HepG2 (cell line): Measurements from ENCODE around the gene ASTN1. TPM values are rescaled to one million over a fixed set of nuclear protein-coding genes. Genes with fewer than 3 reads are reported as not detected.

ENCODE experiments used
- ATAC-seq: fragments of 200-7000 bp; cut with Tn5 transposase; 3 replicates; pipeline ENCODE4 v1.9.1; 2020; ENCODE audit warnings: mild to moderate bottlenecking, moderate library complexity
- BruUV-seq: library from RNA; stranded (reverse); fragments of 400-500 nt; replicated peaks from 2 replicates; lab custom pipeline; 2021; lab: Mats Ljungman, UMichigan
- CTCF ChIA-PET: fragments of 300-600 bp; formaldehyde crosslinking; extraction: SDS; loops from one replicate; lab custom pipeline; 2021; ENCODE audit warnings: low total read pairs, inconsistent platforms, low intra/inter-chr PET ratio; lab: Yijun Ruan, JAX
- POLR2A ChIA-PET: fragments of 350-600 bp; sonication (Branson Sonifier 250); formaldehyde crosslinking; loops from one replicate; lab custom pipeline; 2020; ENCODE audit warnings: antibody characterized with exemption, inconsistent platforms; lab: Yijun Ruan, JAX
- DNase-seq: peaks from one replicate; pipeline ENCODE4 v3.0.0-alpha.2; 2015; ENCODE audit warnings: low spot score
- FAIRE-seq: peaks from 3 replicates; lab custom pipeline; 2011; peaks lifted over from hg19 to GRCh38; lab: Jason Lieb, UNC
- H2AFZ ChIP-seq: one replicate; pipeline ENCODE4 v1.6.1; 2011; ENCODE audit warnings: low read length, inconsistent platforms
- H3K27ac ChIP-seq: fragments of 300-600 bp; 3 replicates; pipeline ENCODE4 v1.8.0; 2011; ENCODE audit warnings: mixed run types, mild to moderate bottlenecking, mixed read lengths, low read length, inconsistent platforms; ENCODE audit not compliant: insufficient read depth; ENCODE audit errors: extremely low read length
- H3K27me3 ChIP-seq, 2 experiments: fragments of 200-600 bp in 1 of 2; 2 replicates in 1 of 2; 3 replicates in 1 of 2; pipeline versions ENCODE4 v1.6.0 to v1.8.0; 2011; ENCODE audit warnings: low read length in 2 of 2, mild to moderate bottlenecking in 2 of 2, moderate library complexity in 2 of 2, inconsistent platforms in 1 of 2; ENCODE audit not compliant: insufficient read depth in 2 of 2, control insufficient read depth in 1 of 2
- H3K36me3 ChIP-seq, 2 experiments: fragments of 200-600 bp in 1 of 2; replicated peaks in 1 of 2; 2 replicates in 1 of 2; 3 replicates in 1 of 2; pipeline versions ENCODE4 v1.5.1 to v1.8.0; 2011; ENCODE audit warnings: low read length in 2 of 2, inconsistent platforms in 1 of 2; ENCODE audit not compliant: insufficient read depth in 2 of 2, control insufficient read depth in 1 of 2
- H3K4me1 ChIP-seq: 2 replicates; pipeline ENCODE4 v1.5.1; 2012; ENCODE audit warnings: low read length, inconsistent platforms; ENCODE audit not compliant: insufficient read depth
- H3K4me2 ChIP-seq: 2 replicates; pipeline ENCODE4 v1.6.0; 2011; ENCODE audit warnings: low read depth, low read length, inconsistent platforms
- H3K4me3 ChIP-seq, 3 experiments: fragments of 200-600 bp in 1 of 3; sonication (generic), shearing (Covaris generic) in 1 of 3; replicated peaks in 1 of 3; 2 replicates each; pipeline ENCODE4 v1.5.1; 2011 to 2016; ENCODE audit warnings: low read length in 3 of 3, inconsistent platforms in 2 of 3, low read depth in 2 of 3, mild to moderate bottlenecking in 2 of 3, control low read depth in 1 of 3, mixed read lengths in 1 of 3; ENCODE audit not compliant: insufficient read depth in 1 of 3
- H3K79me2 ChIP-seq: one replicate; pipeline ENCODE4 v1.6.1; 2011; ENCODE audit warnings: low read length, inconsistent platforms; ENCODE audit not compliant: insufficient read depth
- H3K9ac ChIP-seq: 2 replicates; pipeline ENCODE4 v1.6.0; 2011; ENCODE audit warnings: mild to moderate bottlenecking, low read depth, low read length, inconsistent platforms; ENCODE audit not compliant: insufficient read depth
- H3K9me3 ChIP-seq: 2 replicates; pipeline ENCODE4 v1.5.1; 2012; ENCODE audit warnings: mild to moderate bottlenecking, low read length
- H4K20me1 ChIP-seq: 2 replicates; pipeline ENCODE4 v1.6.0; 2011; ENCODE audit warnings: inconsistent platforms, mild to moderate bottlenecking, low read length, moderate library complexity; ENCODE audit not compliant: insufficient read depth
- BCL6 ChIP-seq: IDR thresholded peaks from 2 replicates; pipeline ENCODE4 v1.6.1; 2016; ENCODE audit warnings: missing genetic modification reagents, missing compliant biosample characterization
- CTCF ChIP-seq: sonication (generic); formaldehyde crosslinking; IDR thresholded peaks from 2 replicates; pipeline ENCODE4 v1.5.0; 2020; ENCODE audit warnings: mild to moderate bottlenecking, missing genetic modification reagents, moderate library complexity
- FOXC1 ChIP-seq: sonication (generic); formaldehyde crosslinking; IDR thresholded peaks from 2 replicates; pipeline ENCODE4 v1.8.0; 2022; ENCODE audit warnings: mild to moderate bottlenecking, missing genetic modification reagents, borderline replicate concordance
- HBP1 ChIP-seq: IDR thresholded peaks from 2 replicates; pipeline ENCODE4 v1.6.1; 2016; ENCODE audit warnings: low read depth, control low read depth
- MXD4 ChIP-seq: IDR thresholded peaks from 2 replicates; pipeline ENCODE4 v1.6.1; 2016; ENCODE audit warnings: mild to moderate bottlenecking, missing biosample characterization, missing genetic modification reagents
- SMC3 ChIP-seq: IDR thresholded peaks from 2 replicates; pipeline ENCODE4 v1.6.1; 2011; ENCODE audit warnings: low read length, improper control_type of control experiment
- STAG1 ChIP-seq: sonication (generic); formaldehyde crosslinking; IDR thresholded peaks from 2 replicates; pipeline ENCODE4 v1.4.0; 2020; ENCODE audit warnings: missing genetic modification reagents
- SUZ12 ChIP-seq: fragments of 150-350 bp; IDR thresholded peaks from 2 replicates; pipeline ENCODE4 v1.6.1; 2014; ENCODE audit warnings: low read depth, low read length
- TFAP4 ChIP-seq: sonication (generic); IDR thresholded peaks from 2 replicates; pipeline ENCODE4 v1.6.1; 2016; ENCODE audit warnings: low read depth, borderline replicate concordance
- ZNF580 ChIP-seq: IDR thresholded peaks from 2 replicates; pipeline ENCODE4 v1.6.1; 2016; ENCODE audit warnings: low read depth, borderline replicate concordance
- ZNF652 ChIP-seq: IDR thresholded peaks from 2 replicates; pipeline ENCODE4 v1.6.1; 2016; ENCODE audit warnings: low read depth, borderline replicate concordance
- ZNF703 ChIP-seq: sonication (generic); formaldehyde crosslinking; IDR thresholded peaks from 2 replicates; pipeline ENCODE4 v1.5.1; 2020; ENCODE audit warnings: missing genetic modification reagents, mild to moderate bottlenecking, moderate library complexity, borderline replicate concordance
- WGBS: methylation state at CpG from one replicate; pipeline ENCODE4 v1.1.6; 2017; ENCODE audit warnings: low lambda C conversion rate; 5-methylcytosine and 5-hydroxymethylcytosine counted together
- in situ Hi-C: cut with HindIII; loops from 2 replicates; pipeline ENCODE4 v1.10.0; 2017; ENCODE audit warnings: low pct_unique_long_range_greater_than_20kb; ENCODE audit not compliant: extremely low pct_ligation_motif_present
- intact Hi-C: fragments of 100-400 bp; cut with micrococcal nuclease; formaldehyde crosslinking; loops from one replicate; pipeline ENCODE4 v1.10.0; 2022; ENCODE audit not compliant: unreplicated experiment
- polyA plus RNA-seq, 8 experiments: library from polyadenylated mRNA; depleted of rRNA in 3 of 8; stranded (reverse) in 7 of 8; unstranded in 1 of 8; fragments of >200 nt; fragmentation: Illumina TruSeq in 4 of 8; extraction: Trizol in 4 of 8; gene quantifications; 2 replicates each; pipeline versions ENCODE4 v1.2.1 to v1.2.3, GENCODE V29; 2011 to 2016; ENCODE audit warnings: low read depth in 4 of 8, missing spikeins in 1 of 8, mixed read lengths in 1 of 8; ENCODE audit not compliant: insufficient read depth in 1 of 8
- total RNA-seq, 5 experiments: library from RNA; depleted of rRNA; stranded (reverse); fragments of >200 nt; fragmentation: Illumina TruSeq; extraction: Trizol; gene quantifications; 2 replicates each; pipeline ENCODE4 v1.2.3, GENCODE V29; 2016; ENCODE audit warnings: low read depth in 1 of 5

The ASTN1 gene
- total and polyA plus RNA-seq, 2 of the 13 experiments (the other 11 are each of a cell fraction or from before 2014, with no cell fraction given): not detected

GRCh38 chr1:176843352-176844297 lies 320.9 kb downstream of the ASTN1 start:
- no peak; the same call in 2 of the 3 replicates for ATAC-seq

More at GRCh38 chr1:176843352-176844297, 320.9 kb downstream of the ASTN1 start:
- Histone ChIP-seq H4K20me1 (no peaks in the 10 kb centered on the region), H3K4me3 (no peak overlapping the region), H3K27me3 (no peaks in the 10 kb centered on the region), H3K4me1 (no peaks in the 10 kb centered on the region), H3K79me2 (no peaks in the 10 kb centered on the region), H3K27ac (no peak overlapping the region), H3K9me3 (no peaks in the 10 kb centered on the region), H3K36me3 (no peaks in the 10 kb centered on the region), H2AFZ (no peak overlapping the region), H3K9ac (no peak overlapping the region), H3K4me2 (no peak overlapping the region)
- BruUV-seq: no TSS peak
- DNase-seq (peak; percentile 7), FAIRE-seq (no peak)
- intact Hi-C loops (no loop called here), in situ Hi-C loops (loop anchor here (10.0 to 25.0 kb wide), 3 partner anchors 279 to 1681 kb away; no protein-coding TSS in a partner anchor)
- TF ChIP-seq CTCF (CRISPR knock-in tag): peak; percentile 50
- TF ChIP-seq TFAP4: no peak
- TF ChIP-seq MXD4: no peak
- peak; percentile 62 for TF ChIP-seq STAG1 (CRISPR knock-in tag)
- TF ChIP-seq BCL6: no peak
- no peak for TF ChIP-seq ZNF703 (CRISPR knock-in tag)
- TF ChIP-seq SUZ12: no peak
- no peak for TF ChIP-seq HBP1 (CRISPR knock-in tag)
- TF ChIP-seq FOXC1 (CRISPR knock-in tag): no peak
- no peak for TF ChIP-seq ZNF580 (CRISPR knock-in tag)
- TF ChIP-seq SMC3: peak; percentile 51; the same call in 1 of the 2 replicates
- peak; percentile 59 for TF ChIP-seq ZNF652 (CRISPR knock-in tag)
- CTCF ChIA-PET: interaction anchor here (1.1 to 1.4 kb wide), 2 partner anchors 284 to 469 kb away, joined by 4 to 5 read pairs; no protein-coding TSS in a partner anchor
- POLR2A ChIA-PET: no interaction called here
- 2% methylated on average over 3 of the region's 4 CpGs for WGBS
